Lung (tissue), 12 donors: ENCODE measurements around the gene DUSP3. TPM values are rescaled to one million over a fixed set of nuclear protein-coding genes. Genes with fewer than 3 reads are reported as not detected.

Experiments
- ATAC-seq: fragments of 200-7000 bp; cut with Tn5 transposase; one replicate; pipeline ENCODE4 v1.9.1; 2020; ENCODE audit warnings: moderate number of reproducible peaks; ENCODE audit not compliant: insufficient read depth, low FRiP score
- DNase-seq, 3 donors: peaks; one replicate each; pipeline ENCODE4 v3.0.0-alpha.2; 2013 to 2017
- H3K27ac ChIP-seq, 2 donors: one replicate each; pipeline ENCODE4 v1.5.1; 2013; ENCODE audit warnings: mild to moderate bottlenecking in 2 of 2, moderate library complexity in 2 of 2, control low read depth in 1 of 2, inconsistent platforms in 1 of 2, low read depth in 1 of 2, low read length in 1 of 2
- H3K27me3 ChIP-seq, 3 donors: one replicate each; pipeline ENCODE4 v1.5.1; 2013; ENCODE audit warnings: low read length in 2 of 3; ENCODE audit not compliant: control insufficient read depth in 3 of 3, insufficient read depth in 3 of 3
- H3K36me3 ChIP-seq, 4 donors: one replicate each; pipeline ENCODE4 v1.5.1; 2013; ENCODE audit warnings: low read length in 4 of 4, mild to moderate bottlenecking in 1 of 4, moderate library complexity in 1 of 4; ENCODE audit not compliant: control insufficient read depth in 4 of 4, insufficient read depth in 4 of 4
- H3K4me1 ChIP-seq, 5 donors: one replicate each; pipeline ENCODE4 v1.5.1; 2013; ENCODE audit warnings: low read length in 5 of 5, mild to moderate bottlenecking in 2 of 5, moderate library complexity in 1 of 5; ENCODE audit not compliant: control insufficient read depth in 5 of 5, insufficient read depth in 5 of 5
- H3K4me3 ChIP-seq: one replicate; pipeline ENCODE4 v1.5.1; 2013; ENCODE audit warnings: mild to moderate bottlenecking, control low read depth, moderate library complexity
- H3K9ac ChIP-seq, 2 donors: one replicate each; pipeline ENCODE4 v1.5.1; 2013; ENCODE audit warnings: low read length in 2 of 2, control low read depth in 1 of 2; ENCODE audit not compliant: insufficient read depth in 1 of 2
- H3K9me3 ChIP-seq, 4 donors: one replicate each; pipeline ENCODE4 v1.5.1; 2013; ENCODE audit warnings: low read length in 3 of 4, mild to moderate bottlenecking in 1 of 4, moderate library complexity in 1 of 4; ENCODE audit not compliant: control insufficient read depth in 4 of 4, insufficient read depth in 3 of 4
- WGBS, 2 donors: extraction: QIAGEN DNeasy Blood & Tissue Kit; methylation state at CpG; one replicate each; pipeline ENCODE4 v1.1.7; 2013; 5-methylcytosine and 5-hydroxymethylcytosine counted together
- polyA plus RNA-seq, 2 donors: library from polyadenylated mRNA; stranded (reverse); fragments of 200-250 nt; gene quantifications; one replicate each; pipeline ENCODE4 v1.2.1, GENCODE V29; 2013
- total RNA-seq, 2 donors: library from RNA; depleted of rRNA in 1 of 2; stranded (reverse); fragments of >200 nt in 1 of 2; gene quantifications; one replicate each; pipeline ENCODE4 v1.2.1, GENCODE V29; 2014 to 2021
- TF ChIP-seq, protein P1 (sequence below): IDR thresholded peaks from 2 replicates; pipeline ENCODE4 v1.5.1; 2012; ENCODE audit warnings: mild to moderate bottlenecking; ENCODE audit errors: control extremely low read depth, extremely low read depth
- donor health status: control.
- donor health status: control.
- donor health status: Bipolar disorder and iron deficiency.
- donor health status: healthy.
- donor health status: DM: yes; HTN: yes; CAD: no.

DUSP3 gene
- total and polyA plus RNA-seq, 4 donors, result 49.6 to 86.3 (median 66.5) TPM

DNA sequence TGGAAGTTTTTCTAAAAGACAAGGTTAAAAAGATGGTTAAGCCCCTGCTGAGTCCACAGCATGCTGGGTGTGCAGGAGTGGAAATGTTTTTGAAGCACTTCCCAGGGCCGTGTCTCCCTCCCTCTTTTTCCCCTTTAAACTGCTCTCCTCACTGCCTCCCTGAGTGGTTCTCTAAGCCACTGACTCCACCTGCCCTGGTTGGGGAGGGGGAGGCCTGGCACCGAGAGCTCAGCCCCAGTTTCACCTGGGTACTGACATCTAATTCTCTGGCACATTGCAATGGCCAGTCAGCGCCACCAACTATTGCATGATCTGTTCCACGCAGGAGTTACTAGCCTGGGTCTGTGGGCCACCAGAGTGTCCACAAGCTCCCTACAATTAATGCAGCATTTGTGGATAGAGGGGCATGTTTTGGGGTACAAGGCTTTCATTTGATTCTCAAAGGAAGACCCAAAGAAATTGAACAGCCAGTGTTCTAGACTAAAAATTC lies 31.5 kb upstream of the DUSP3 start:
- Histone ChIP-seq H3K4me1 (no peaks in the 10 kb centered on the region), H3K36me3 (peaks cover 14 to 29% (median 21%) of the 10 kb centered on the region in 4 donors), H3K9ac (no peak overlapping the region), H3K9me3 (peaks cover 0 to 1% (median 0%) of the 10 kb centered on the region in 4 donors), H3K27ac (no peak overlapping the region), H3K4me3 (no peak overlapping the region), H3K27me3 (no peaks in the 10 kb centered on the region)
- DNase-seq (no peak), ATAC-seq (no peak)
- 85 to 95% methylated on average over 4 of the region's 4 CpGs for WGBS, 2 donors
- TF ChIP-seq, protein P1, sequence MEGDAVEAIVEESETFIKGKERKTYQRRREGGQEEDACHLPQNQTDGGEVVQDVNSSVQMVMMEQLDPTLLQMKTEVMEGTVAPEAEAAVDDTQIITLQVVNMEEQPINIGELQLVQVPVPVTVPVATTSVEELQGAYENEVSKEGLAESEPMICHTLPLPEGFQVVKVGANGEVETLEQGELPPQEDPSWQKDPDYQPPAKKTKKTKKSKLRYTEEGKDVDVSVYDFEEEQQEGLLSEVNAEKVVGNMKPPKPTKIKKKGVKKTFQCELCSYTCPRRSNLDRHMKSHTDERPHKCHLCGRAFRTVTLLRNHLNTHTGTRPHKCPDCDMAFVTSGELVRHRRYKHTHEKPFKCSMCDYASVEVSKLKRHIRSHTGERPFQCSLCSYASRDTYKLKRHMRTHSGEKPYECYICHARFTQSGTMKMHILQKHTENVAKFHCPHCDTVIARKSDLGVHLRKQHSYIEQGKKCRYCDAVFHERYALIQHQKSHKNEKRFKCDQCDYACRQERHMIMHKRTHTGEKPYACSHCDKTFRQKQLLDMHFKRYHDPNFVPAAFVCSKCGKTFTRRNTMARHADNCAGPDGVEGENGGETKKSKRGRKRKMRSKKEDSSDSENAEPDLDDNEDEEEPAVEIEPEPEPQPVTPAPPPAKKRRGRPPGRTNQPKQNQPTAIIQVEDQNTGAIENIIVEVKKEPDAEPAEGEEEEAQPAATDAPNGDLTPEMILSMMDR, result no peak

DNA sequence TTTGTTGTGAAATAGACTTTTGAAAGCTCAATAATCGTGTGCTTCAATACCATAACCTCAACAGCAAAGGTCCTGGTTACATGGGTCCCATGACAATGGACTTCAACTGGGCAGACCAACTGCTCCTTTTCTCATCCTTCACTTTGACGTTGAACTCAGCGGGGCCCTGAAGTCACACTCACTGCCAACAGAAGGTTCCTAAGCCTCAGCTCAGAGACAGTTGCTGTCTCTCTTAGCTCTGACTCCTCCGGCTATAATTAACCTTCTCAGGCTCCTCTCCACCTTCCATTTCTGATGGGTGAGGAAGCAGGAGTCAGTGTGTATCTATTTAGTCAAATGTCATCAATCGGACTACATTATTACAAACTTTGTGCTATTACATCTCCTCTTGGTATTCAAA lies 30.3 kb upstream of the DUSP3 start:
- no peak overlapping the region for H3K4me3 ChIP-seq
- no peak overlapping the region for H3K27ac ChIP-seq
- H3K9ac ChIP-seq, result no peak overlapping the region
- DNase-seq (no peak), ATAC-seq (no peak)
- H3K36me3 ChIP-seq, result peaks cover 12 to 30% (median 19%) of the 10 kb centered on the region in 4 donors
- H3K27me3 ChIP-seq, result no peaks in the 10 kb centered on the region
- WGBS, 2 donors, result 93 to 94% methylated on average over 5 of the region's 5 CpGs
- TF ChIP-seq, protein P1, result no peak
- no peaks in the 10 kb centered on the region for H3K4me1 ChIP-seq
- H3K9me3 ChIP-seq, result peaks cover 0 to 1% (median 0%) of the 10 kb centered on the region in 4 donors

DNA sequence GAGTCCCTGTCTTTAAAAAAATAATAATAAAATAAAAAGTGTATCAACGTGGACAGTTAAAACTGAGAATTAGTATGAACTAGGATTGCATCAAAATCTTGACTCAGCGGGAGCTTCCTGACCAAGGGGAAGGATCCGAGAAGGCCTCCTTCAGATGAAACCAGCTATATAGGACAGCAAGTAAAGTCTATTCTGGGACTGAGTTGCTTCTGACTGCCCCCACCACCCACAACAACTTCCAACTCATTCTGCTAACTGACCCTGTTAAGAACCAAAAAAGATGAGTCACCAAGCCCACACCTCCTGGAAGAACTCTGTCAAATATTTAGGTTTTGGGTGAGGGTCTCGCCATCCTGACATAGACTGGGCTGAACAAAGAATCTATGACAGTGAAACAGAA lies 29.3 kb upstream of the DUSP3 start:
- no peak overlapping the region for H3K9ac ChIP-seq
- TF ChIP-seq, protein P1, result no peak
- H3K27me3 ChIP-seq, result no peaks in the 10 kb centered on the region
- H3K9me3 ChIP-seq, result peaks cover 0 to 1% (median 0%) of the 10 kb centered on the region in 4 donors
- peaks cover 4 to 19% (median 14%) of the 10 kb centered on the region in 4 donors for H3K36me3 ChIP-seq
- ATAC-seq, result no peak
- no peaks in the 10 kb centered on the region for H3K4me1 ChIP-seq
- H3K27ac ChIP-seq, result no peak overlapping the region
- no peak for DNase-seq
- no peak overlapping the region for H3K4me3 ChIP-seq
- 78 to 81% methylated on average over 4 of the region's 4 CpGs for WGBS, 2 donors

DNA sequence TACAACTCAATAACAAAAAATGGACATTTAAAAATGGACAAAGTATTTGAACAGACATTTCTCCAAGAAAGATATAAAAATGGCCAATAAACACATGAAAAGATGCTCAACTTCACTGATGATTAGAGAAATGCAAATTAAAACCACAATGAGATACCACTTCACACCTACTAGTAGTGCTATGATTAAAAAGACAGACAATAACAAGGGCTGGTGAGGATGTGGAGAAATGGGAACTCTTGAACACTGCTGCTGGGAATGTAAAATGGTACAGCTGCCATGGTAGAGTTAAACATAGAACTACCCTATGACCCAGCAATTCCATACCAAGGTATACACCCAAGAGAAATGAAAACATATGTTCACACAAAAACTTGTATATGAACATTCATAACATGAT lies 26.3 kb upstream of the DUSP3 start:
- Histone ChIP-seq H3K4me3 (no peak overlapping the region), H3K9me3 (peaks cover 0 to 1% (median 0%) of the 10 kb centered on the region in 4 donors), H3K9ac (no peak overlapping the region), H3K27ac (no peak overlapping the region), H3K36me3 (peaks cover 3 to 20% (median 6%) of the 10 kb centered on the region in 4 donors), H3K4me1 (no peaks in the 10 kb centered on the region), H3K27me3 (no peaks in the 10 kb centered on the region)
- ATAC-seq (no peak), DNase-seq (no peak)
- TF ChIP-seq, protein P1, result no peak
